Cardiac muscle cell (in vitro differentiated cells and primary cell): ENCODE data around the gene FMO5. TPM values are rescaled to one million over a fixed set of nuclear protein-coding genes. Genes with fewer than 3 reads are reported as not detected.
A peak's percentile ranks its signal among the peaks of the same experiment; 100 is the strongest.

ENCODE experiments used
- DNase-seq, 2 donors: peaks; one replicate each; pipeline versions ENCODE4 v3.0.0 to v3.0.0-alpha.2; 2010 to 2017; ENCODE audit warnings: low read depth in 1 of 2, low spot score in 1 of 2
- H3K27ac ChIP-seq: fragments of 200-600 bp; sonication (generic); 2 replicates; pipeline ENCODE4 v1.5.1; 2016
- H3K27me3 ChIP-seq: fragments of 200-600 bp; sonication (generic); 2 replicates; pipeline ENCODE4 v1.6.0; 2016; ENCODE audit warnings: control low read depth
- H3K36me3 ChIP-seq: fragments of 200-600 bp; sonication (generic); 2 replicates; pipeline ENCODE4 v1.5.1; 2016; ENCODE audit warnings: control low read depth
- H3K4me1 ChIP-seq: fragments of 200-600 bp; sonication (generic); 2 replicates; pipeline ENCODE4 v1.8.1; 2017; ENCODE audit warnings: low read depth, mild to moderate bottlenecking, mixed run types
- H3K4me3 ChIP-seq: fragments of 200-600 bp; sonication (generic); 2 replicates; pipeline ENCODE4 v1.5.1; 2016; ENCODE audit warnings: mild to moderate bottlenecking
- H3K9me3 ChIP-seq: fragments of 200-600 bp; sonication (generic); 2 replicates; pipeline ENCODE4 v1.5.1; 2017; ENCODE audit warnings: low read depth, mild to moderate bottlenecking, control low read depth
- polyA plus RNA-seq: library from polyadenylated mRNA; unstranded; fragments of >200 nt; fragmentation: Nextera tagmentation; extraction: Ambion mirVana; gene quantifications from 2 replicates; pipeline ENCODE4 v1.2.1, GENCODE V29; 2016
- total RNA-seq: library from RNA; depleted of rRNA; stranded (reverse); fragments of >200 nt; gene quantifications from 2 replicates; pipeline ENCODE4 v1.2.3, GENCODE V29; 2016
- TF ChIP-seq, protein P1 (sequence below): IDR thresholded peaks from 2 replicates; pipeline ENCODE4 v1.5.1; 2012; ENCODE audit warnings: low read depth, mild to moderate bottlenecking, low read length

FMO5 gene, protein sequence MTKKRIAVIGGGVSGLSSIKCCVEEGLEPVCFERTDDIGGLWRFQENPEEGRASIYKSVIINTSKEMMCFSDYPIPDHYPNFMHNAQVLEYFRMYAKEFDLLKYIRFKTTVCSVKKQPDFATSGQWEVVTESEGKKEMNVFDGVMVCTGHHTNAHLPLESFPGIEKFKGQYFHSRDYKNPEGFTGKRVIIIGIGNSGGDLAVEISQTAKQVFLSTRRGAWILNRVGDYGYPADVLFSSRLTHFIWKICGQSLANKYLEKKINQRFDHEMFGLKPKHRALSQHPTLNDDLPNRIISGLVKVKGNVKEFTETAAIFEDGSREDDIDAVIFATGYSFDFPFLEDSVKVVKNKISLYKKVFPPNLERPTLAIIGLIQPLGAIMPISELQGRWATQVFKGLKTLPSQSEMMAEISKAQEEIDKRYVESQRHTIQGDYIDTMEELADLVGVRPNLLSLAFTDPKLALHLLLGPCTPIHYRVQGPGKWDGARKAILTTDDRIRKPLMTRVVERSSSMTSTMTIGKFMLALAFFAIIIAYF
- total RNA-seq (0.74 and 1.8 TPM in 2 replicates), polyA plus RNA-seq (0.75 and 1.3 TPM in 2 replicates)

DNA sequence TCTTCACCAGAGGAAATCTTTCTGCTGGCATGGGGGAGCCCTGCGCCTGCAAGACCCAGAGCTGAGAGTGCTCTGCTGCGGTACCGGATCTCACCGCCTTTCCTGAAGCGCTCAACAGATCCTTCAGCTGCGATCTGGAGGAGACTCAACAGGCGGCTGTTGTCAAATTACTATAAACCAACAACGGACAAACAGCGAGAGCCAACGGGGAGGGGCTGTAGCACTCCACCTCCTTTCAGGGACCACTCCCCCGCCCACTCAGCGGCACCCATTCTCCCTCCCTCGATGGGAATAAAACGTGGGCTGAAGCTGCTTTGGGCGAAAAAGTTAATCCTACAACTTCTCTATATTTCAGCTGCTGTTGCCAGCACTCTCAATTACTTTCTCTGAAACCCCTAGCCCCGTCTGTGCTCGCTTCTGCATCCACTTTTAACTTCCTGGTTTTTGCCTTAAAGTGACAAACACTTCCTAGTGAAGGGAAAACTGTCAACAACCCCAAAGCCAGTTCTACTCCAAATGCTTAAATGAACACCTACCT lies at the start of gene FMO5:
Gene FMO5, minus strand, starts transcription at position 147 of the 538 bp plus-strand sequence. CDS start 310 bp downstream, outside the sequence.
- no peak within 1 kb of the TSS for H3K27ac ChIP-seq
- peak; percentile 59 to 79 for DNase-seq
- peaks cover 2% of the 10 kb centered on the region for H3K27me3 ChIP-seq
- TF ChIP-seq, protein P1, sequence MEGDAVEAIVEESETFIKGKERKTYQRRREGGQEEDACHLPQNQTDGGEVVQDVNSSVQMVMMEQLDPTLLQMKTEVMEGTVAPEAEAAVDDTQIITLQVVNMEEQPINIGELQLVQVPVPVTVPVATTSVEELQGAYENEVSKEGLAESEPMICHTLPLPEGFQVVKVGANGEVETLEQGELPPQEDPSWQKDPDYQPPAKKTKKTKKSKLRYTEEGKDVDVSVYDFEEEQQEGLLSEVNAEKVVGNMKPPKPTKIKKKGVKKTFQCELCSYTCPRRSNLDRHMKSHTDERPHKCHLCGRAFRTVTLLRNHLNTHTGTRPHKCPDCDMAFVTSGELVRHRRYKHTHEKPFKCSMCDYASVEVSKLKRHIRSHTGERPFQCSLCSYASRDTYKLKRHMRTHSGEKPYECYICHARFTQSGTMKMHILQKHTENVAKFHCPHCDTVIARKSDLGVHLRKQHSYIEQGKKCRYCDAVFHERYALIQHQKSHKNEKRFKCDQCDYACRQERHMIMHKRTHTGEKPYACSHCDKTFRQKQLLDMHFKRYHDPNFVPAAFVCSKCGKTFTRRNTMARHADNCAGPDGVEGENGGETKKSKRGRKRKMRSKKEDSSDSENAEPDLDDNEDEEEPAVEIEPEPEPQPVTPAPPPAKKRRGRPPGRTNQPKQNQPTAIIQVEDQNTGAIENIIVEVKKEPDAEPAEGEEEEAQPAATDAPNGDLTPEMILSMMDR: peak; percentile 12
- peak within 1 kb of the TSS; percentile 51 for H3K4me3 ChIP-seq
- no peaks in the 10 kb centered on the region for H3K9me3 ChIP-seq
- H3K36me3 ChIP-seq: no peaks in the 10 kb centered on the region
- H3K4me1 ChIP-seq: no peaks in the 10 kb centered on the region

DNA sequence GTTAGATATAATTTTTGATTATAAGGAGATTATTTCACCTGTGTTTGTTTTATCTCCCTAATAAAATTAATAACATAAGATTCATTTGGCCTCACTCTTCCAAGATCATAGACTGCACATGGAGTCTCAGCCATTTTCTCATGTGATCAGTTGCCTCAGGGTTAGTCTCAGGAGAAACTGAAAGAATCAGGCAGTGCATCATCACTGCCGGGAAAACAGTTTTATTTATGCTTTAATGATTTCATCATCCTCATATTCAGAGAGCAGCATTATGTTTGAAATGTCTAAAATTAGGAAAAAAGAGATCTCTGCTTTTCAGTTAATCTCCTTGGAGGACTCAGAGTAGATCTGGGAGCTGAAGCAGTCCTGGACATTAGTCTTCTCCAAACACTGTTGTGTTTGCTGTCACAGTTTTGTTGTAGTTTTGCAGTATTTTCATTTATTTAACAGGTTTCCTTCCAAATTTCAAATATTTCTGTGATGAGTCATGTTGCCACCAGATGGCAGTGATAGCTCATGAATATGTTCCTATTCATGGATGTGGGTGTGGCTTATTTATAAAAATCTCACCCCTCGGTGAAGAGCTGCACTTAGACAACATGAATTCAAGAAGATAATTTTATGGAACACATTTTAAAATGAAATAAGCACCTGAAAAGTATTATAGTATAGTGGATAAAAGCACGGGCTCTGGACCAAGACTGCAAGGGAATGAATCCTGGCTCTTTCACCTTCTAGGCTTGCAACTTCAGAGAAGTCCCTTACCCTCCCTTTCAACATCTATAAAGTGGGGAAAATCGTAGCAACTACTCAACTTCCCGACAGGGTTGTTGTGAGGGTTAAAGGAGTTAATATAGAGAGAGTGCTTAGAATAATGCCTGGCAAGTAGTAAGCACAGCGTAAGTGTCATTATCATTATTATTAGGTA lies 48.5 kb upstream of the FMO5 start:
- H3K4me1 ChIP-seq: no peaks in the 10 kb centered on the region
- TF ChIP-seq, protein P1: peak; percentile 44
- H3K9me3 ChIP-seq: no peaks in the 10 kb centered on the region
- H3K36me3 ChIP-seq: peaks cover 20% of the 10 kb centered on the region
- no peaks in the 10 kb centered on the region for H3K27me3 ChIP-seq
- H3K4me3 ChIP-seq: no peak overlapping the region
- no peak overlapping the region for H3K27ac ChIP-seq
- DNase-seq: peak; percentile 50 to 86

DNA sequence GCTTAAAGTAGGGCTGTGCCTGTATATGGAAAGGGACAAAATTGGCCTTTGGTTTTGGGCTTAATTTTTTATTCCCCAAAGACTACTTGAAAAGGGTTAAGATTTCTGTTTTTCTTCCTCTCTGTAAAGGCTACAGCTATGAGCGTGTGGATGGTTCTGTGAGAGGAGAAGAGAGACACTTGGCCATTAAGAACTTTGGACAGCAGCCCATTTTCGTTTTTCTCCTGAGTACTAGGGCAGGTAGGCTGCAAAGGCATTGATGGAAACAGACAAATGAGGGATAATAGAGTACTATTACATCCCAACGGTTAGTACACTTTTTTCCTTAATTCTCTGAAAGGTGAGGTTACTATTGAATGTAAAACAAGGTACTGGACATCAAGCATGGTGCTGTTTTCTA lies 46.9 kb upstream of the FMO5 start:
- H3K4me3 ChIP-seq: no peak overlapping the region
- no peaks in the 10 kb centered on the region for H3K9me3 ChIP-seq
- H3K27me3 ChIP-seq: no peaks in the 10 kb centered on the region
- H3K36me3 ChIP-seq: peaks cover 26% of the 10 kb centered on the region
- H3K27ac ChIP-seq: no peak overlapping the region
- TF ChIP-seq, protein P1: no peak
- no peaks in the 10 kb centered on the region for H3K4me1 ChIP-seq
- no peak for DNase-seq

DNA sequence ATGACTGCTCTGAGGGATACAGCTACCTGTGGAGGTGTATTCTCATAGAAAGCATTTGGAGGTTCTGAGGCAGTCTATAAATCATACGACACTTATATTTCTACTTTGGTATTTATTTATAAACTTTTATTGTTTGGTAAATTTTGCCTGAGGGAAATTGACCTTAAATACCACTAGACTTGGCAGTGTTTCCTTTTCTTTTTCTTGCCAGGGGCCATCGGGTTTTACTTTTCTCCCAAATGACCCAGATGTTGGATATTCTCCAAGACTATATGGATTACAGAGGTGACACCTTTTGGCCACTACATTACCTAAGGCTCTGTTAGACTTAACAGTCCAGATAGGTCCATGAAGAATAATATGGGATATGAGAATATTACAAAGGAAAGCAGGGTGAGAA lies 45.6 kb upstream of the FMO5 start:
- Histone ChIP-seq H3K4me3 (no peak overlapping the region), H3K27me3 (no peaks in the 10 kb centered on the region), H3K4me1 (no peaks in the 10 kb centered on the region), H3K9me3 (no peaks in the 10 kb centered on the region), H3K27ac (no peak overlapping the region), H3K36me3 (peaks cover 20% of the 10 kb centered on the region)
- TF ChIP-seq, protein P1: no peak
- DNase-seq: no peak

DNA sequence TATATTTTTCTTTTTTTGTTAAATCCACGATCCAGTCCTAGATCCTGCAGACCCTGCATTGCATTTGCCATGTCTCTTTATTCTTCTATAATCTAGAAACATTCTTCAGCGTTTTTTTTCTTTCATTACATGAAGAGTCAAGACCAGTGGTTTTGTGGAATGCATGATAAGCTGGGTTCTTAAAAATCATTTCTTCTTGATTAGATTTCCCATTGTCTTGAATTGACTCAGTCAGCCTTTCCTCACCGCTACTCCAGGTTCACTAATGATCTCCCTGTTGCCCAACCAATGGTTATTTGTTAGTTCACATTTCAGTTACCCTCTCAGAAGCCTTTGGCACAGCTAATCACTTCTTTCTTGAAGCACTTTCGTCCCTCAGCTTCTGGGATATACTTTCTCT lies 42.6 kb upstream of the FMO5 start:
- no peak overlapping the region for H3K4me3 ChIP-seq
- H3K9me3 ChIP-seq: no peaks in the 10 kb centered on the region
- H3K27me3 ChIP-seq: no peaks in the 10 kb centered on the region
- peaks cover 21% of the 10 kb centered on the region for H3K36me3 ChIP-seq
- no peak overlapping the region for H3K27ac ChIP-seq
- no peaks in the 10 kb centered on the region for H3K4me1 ChIP-seq
- TF ChIP-seq, protein P1: no peak
- peak in 1 of 2 donors; percentile 43 for DNase-seq
